Astrocyte of the spinal cord (primary cell): ENCODE results near the gene ELP6.

Source experiments
- DNase-seq: peaks from one replicate; pipeline ENCODE4 v3.0.0; 2011; ENCODE audit warnings: low read depth, low spot score
- H3K4me3 ChIP-seq: 2 replicates; pipeline ENCODE4 v1.5.1; 2011; ENCODE audit warnings: low read depth, mild to moderate bottlenecking, low read length, moderate library complexity
- in situ Hi-C: cut with HindIII; loops from 2 replicates; pipeline ENCODE4 v1.10.0; 2017; ENCODE audit warnings: low sequenced_read_pairs
- TF ChIP-seq, protein P1 (sequence below): IDR thresholded peaks from 2 replicates; pipeline ENCODE4 v1.5.1; 2012; ENCODE audit warnings: low read depth, mild to moderate bottlenecking, low read length, inconsistent platforms

Gene ELP6, protein sequence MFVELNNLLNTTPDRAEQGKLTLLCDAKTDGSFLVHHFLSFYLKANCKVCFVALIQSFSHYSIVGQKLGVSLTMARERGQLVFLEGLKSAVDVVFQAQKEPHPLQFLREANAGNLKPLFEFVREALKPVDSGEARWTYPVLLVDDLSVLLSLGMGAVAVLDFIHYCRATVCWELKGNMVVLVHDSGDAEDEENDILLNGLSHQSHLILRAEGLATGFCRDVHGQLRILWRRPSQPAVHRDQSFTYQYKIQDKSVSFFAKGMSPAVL

DNA sequence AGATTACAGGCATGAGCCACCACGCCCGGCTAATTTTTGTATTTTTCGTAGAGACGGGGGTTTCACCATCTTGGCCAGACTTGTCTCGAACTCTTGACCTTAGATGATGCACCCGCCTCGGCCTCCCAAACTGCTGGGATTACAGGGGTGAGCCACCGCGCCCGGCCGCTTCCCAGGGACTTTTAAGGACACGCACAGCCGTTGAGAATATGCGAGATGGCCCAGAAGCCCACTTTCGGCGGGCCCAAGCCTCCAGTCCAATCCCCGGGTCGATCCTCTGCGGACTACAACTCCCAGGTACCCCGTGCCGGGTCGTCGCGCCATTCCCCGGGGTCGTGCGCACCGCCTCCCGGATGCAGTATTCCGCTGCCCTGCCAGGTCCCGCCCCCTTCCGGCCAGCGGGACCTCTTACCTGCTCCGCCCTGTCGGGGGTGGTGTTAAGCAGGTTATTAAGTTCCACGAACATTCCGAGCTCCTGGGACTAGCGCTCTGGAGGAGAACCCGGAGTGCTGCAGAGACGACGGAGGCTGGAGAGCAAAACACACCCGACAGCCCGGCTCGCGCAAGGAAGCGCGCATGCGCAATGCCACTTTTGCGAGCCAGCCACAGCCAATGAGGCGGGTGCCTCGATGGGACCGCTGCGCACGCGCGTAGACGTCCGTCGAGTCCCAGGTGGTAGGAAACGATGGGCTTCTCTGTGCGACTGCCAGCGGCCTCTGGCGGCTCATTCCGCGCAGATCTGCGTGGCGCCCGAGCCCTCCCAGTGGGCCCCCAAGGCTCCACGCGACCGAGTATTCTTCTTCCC is at the start of gene ELP6:
Gene ELP6, minus strand, starts transcription at position 588 of the 805 bp plus-strand sequence. Its CDS starts 122 bp downstream, at position 466.
- H3K4me3 ChIP-seq, result peak within 1 kb of the TSS; percentile 66
- in situ Hi-C loops, result no loop called here
- DNase-seq, result peak; percentile 97
- TF ChIP-seq, protein P1, sequence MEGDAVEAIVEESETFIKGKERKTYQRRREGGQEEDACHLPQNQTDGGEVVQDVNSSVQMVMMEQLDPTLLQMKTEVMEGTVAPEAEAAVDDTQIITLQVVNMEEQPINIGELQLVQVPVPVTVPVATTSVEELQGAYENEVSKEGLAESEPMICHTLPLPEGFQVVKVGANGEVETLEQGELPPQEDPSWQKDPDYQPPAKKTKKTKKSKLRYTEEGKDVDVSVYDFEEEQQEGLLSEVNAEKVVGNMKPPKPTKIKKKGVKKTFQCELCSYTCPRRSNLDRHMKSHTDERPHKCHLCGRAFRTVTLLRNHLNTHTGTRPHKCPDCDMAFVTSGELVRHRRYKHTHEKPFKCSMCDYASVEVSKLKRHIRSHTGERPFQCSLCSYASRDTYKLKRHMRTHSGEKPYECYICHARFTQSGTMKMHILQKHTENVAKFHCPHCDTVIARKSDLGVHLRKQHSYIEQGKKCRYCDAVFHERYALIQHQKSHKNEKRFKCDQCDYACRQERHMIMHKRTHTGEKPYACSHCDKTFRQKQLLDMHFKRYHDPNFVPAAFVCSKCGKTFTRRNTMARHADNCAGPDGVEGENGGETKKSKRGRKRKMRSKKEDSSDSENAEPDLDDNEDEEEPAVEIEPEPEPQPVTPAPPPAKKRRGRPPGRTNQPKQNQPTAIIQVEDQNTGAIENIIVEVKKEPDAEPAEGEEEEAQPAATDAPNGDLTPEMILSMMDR, result peak; percentile 57

DNA sequence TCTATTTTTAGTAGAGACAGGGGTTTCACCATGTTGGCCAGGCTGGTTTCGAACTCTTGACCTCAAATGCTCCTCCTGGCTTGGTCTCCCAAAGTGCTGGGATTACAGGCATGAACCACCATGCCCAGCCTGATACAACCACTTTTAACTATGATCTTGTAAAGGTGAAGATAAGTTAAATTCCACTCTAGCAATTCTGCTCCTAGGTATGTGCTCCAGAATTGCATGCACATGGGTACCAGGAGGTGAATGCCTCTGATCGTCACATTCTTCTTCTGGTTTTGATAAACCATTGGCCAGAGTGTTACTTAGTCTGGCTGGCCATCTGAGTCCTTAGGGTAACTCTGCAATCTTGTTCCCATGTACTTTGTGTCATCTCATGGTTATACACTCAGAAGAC is 42.8 kb upstream of the ELP6 start:
- no peak for DNase-seq
- in situ Hi-C loops, result no loop called here
- TF ChIP-seq, protein P1, result no peak
- H3K4me3 ChIP-seq, result no peak overlapping the region

DNA sequence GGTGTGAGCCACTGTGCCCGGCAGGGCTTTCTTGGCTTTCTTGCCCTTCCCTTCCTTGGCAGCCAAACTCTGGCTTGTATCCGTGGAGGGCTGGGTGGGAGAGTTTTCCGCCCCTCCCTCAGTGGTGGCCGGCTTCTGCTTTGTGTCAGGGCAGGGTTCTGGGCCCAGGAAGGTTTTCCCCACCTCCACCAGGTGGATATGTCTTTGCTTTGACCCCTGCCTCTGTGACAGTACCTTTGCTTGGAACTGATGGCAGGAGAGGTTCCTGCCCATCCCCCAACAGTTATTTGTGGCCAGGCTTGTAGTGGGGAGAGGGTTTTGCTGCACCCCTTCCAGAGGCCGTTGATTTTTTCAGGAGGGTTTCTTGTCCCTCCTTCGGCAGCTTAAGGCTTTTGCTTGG is 40.8 kb upstream of the ELP6 start:
- in situ Hi-C loops, result no loop called here
- DNase-seq, result no peak
- no peak overlapping the region for H3K4me3 ChIP-seq
- TF ChIP-seq, protein P1, result no peak

DNA sequence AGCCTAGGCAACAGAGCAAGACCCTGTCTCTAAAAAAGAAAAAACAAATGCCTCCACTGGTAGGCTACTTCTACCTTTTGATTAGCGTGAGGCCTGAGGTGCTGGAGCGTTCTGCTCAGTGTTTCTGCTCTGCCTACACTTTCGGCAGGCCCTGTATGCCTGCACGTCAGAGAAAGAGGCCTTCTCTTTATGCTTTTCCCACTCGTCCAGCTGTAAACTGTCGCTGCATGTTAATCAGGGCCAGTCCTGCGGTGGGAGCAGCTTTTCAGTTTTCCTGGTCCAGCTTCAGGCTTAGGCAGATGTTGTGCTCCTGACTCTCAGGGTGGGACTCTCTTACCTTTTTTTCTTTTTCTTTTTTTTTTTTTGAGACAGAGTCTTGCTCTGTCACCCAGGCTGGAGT is 39.9 kb upstream of the ELP6 start:
- no peak overlapping the region for H3K4me3 ChIP-seq
- TF ChIP-seq, protein P1, result no peak
- DNase-seq, result no peak
- in situ Hi-C loops, result no loop called here

DNA sequence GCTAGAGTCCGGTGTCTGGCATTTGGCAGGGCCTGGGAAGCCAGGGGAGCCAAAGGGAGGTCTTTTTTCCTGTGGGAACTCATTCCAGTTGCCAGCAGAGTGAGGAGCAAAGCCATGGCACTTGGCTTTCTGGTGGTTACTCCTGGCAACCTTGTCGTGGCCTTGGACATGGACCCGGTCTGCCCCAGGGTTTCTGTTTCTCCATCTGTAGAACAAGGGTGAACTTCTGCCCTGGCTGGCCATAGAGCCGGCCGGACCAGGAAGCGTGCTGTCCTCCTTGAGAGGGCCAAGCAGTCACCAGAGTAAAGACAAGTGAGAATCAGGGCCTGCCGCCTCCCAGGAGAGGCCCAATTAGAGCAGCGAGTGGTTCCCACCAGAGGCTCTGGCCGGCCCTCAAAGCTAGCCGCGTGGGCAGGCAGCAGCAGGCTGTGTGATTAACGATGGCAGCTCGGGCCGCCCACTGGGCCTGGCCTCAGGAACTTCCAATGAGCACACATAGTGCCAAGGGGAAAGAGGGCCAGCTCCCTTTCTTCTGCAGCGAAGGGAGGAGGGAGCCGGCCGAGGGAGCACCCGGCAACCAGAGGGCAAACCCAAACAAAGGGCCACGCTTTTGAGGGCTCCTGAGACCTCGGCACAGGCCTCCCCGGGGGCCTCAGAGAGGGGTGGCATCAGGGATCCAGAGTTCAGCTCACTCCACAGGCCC is 29.1 kb upstream of the ELP6 start:
- no peak overlapping the region for H3K4me3 ChIP-seq
- in situ Hi-C loops, result no loop called here
- TF ChIP-seq, protein P1, result no peak
- DNase-seq, result peak; percentile 44

DNA sequence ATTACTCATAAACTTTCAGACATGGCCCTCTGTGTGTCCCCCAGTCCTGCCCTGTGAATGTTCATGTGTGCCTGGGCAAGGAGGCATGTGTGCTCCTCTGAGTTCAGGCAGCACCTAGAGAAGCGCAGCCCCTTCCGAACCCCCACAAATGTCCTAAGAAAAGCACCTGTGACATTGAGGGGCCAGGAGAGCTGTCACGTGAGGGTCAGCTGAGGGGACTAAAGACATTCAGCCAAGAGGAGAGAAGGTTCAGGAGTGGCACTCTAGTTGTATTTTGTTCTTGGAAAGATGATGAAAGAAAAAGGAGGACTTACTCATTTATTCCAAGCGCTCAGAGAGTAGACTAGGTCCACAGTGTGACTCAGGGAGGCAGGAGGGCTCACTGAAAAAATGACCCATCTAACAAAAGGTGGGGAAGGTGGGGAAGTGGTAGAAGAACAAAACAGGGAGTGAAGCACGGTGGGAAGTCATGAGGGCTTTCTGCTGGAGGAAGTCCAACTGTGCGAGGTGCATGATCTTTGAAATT is 28.1 kb upstream of the ELP6 start:
- no peak for DNase-seq
- in situ Hi-C loops, result no loop called here
- no peak overlapping the region for H3K4me3 ChIP-seq
- TF ChIP-seq, protein P1, result no peak
